Gastrocnemius medialis (tissue), 4 donors: ENCODE results near the gene CA12. TPM values are rescaled to one million over a fixed set of nuclear protein-coding genes. Genes with fewer than 3 reads are reported as not detected.
A peak's percentile ranks its signal among the peaks of the same experiment; 100 is the strongest.

Experiments
- ATAC-seq, 2 donors: fragments of 150-250 bp; one replicate each; pipeline ENCODE4 v1.9.1; 2016
- DNase-seq, 2 donors: peaks; one replicate each; pipeline ENCODE4 v3.0.0-alpha.2; 2019
- H3K27ac ChIP-seq, 4 donors: fragments of 200-600 bp; sonication (generic); 1 replicate in 1 of 4; 2 replicates in 3 of 4; pipeline ENCODE4 v1.5.1; 2016 to 2018; ENCODE audit warnings: mild to moderate bottlenecking in 2 of 4, moderate library complexity in 1 of 4
- H3K27me3 ChIP-seq, 3 donors: fragments of 200-600 bp; sonication (generic) in 2 of 3; 1 replicate in 1 of 3; 2 replicates in 2 of 3; pipeline versions ENCODE4 v1.5.1 to v1.6.0; 2016 to 2019; ENCODE audit warnings: mild to moderate bottlenecking in 1 of 3, moderate library complexity in 1 of 3
- H3K36me3 ChIP-seq, 2 donors: fragments of 200-600 bp; sonication (generic) in 1 of 2; one replicate each; pipeline ENCODE4 v1.5.1; 2017 to 2018
- H3K4me1 ChIP-seq, 2 donors: fragments of 200-600 bp; sonication (generic) in 1 of 2; one replicate each; pipeline ENCODE4 v1.5.1; 2016 to 2017; ENCODE audit warnings: mild to moderate bottlenecking in 2 of 2
- H3K4me3 ChIP-seq, 4 donors: fragments of 200-600 bp; sonication (generic) in 3 of 4; 1 replicate in 1 of 4; 2 replicates in 3 of 4; pipeline ENCODE4 v1.5.1; 2016 to 2019; ENCODE audit warnings: mild to moderate bottlenecking in 2 of 4
- H3K9me3 ChIP-seq, 3 donors: fragments of 200-600 bp; sonication (generic) in 2 of 3; 1 replicate in 1 of 3; 2 replicates in 2 of 3; pipeline ENCODE4 v1.5.1; 2016 to 2019
- POLR2A ChIP-seq, 2 donors: fragments of 450-650 bp; IDR thresholded peaks; one replicate each; pipeline ENCODE4 v1.6.1; 2017; ENCODE audit warnings: antibody characterized with exemption in 2 of 2, mild to moderate bottlenecking in 2 of 2, moderate library complexity in 2 of 2
- in situ Hi-C, 4 donors: fragments of 200-750 bp; cut with MboI; loops; one replicate each; pipeline versions ENCODE4 v1.15.0 to v1.8.0; 2017; ENCODE audit warnings: low sequenced_read_pairs in 4 of 4
- intact Hi-C: fragments of 100-400 bp; cut with DNase I; formaldehyde crosslinking; loops from one replicate; pipeline ENCODE4 v1.15.1; 2023; ENCODE audit warnings: low total_unique reads
- total RNA-seq, 4 donors: library from RNA; depleted of rRNA; stranded (reverse); fragments of >200 nt; gene quantifications; one replicate each; pipeline versions ENCODE4 v1.1.0 to v1.2.3, GENCODE V29; 2016
- TF ChIP-seq, protein P1 (sequence below), 5 experiments: fragments of 450-650 bp in 3 of 5; fragments of 200-600 bp in 2 of 5; sonication (generic) in 2 of 5; IDR thresholded peaks in 4 of 5; conservative IDR thresholded peaks in 1 of 5; 1 replicate in 4 of 5; 2 replicates in 1 of 5; pipeline ENCODE4 v1.5.1; 2016 to 2019; ENCODE audit warnings: antibody characterized with exemption in 5 of 5, mild to moderate bottlenecking in 3 of 5, moderate library complexity in 3 of 5

Gene CA12
- total RNA-seq, 4 donors from 2014 or later = 0.10 to 1.7 TPM; not detected in 2

- Histone ChIP-seq H3K4me3 (peak overlapping the region; percentile 84 to 99 (median 92)), H3K9me3 (no peaks in the 10 kb centered on the region), H3K27ac (peak overlapping the region; percentile 82 to 89 (median 86)), H3K36me3 (no peaks in the 10 kb centered on the region), H3K27me3 (no peaks in the 10 kb centered on the region), H3K4me1 (peaks cover 0 to 3% of the 10 kb centered on the region in 2 donors)
- in situ Hi-C loops = loop anchor here in 2 of 4 donors (10.0 to 25.0 kb wide), 2 partner anchors 113 to 309 kb away; partner anchors contain the start of gene FBXL22 (in 1 of the 2)
- TF ChIP-seq, protein P1, sequence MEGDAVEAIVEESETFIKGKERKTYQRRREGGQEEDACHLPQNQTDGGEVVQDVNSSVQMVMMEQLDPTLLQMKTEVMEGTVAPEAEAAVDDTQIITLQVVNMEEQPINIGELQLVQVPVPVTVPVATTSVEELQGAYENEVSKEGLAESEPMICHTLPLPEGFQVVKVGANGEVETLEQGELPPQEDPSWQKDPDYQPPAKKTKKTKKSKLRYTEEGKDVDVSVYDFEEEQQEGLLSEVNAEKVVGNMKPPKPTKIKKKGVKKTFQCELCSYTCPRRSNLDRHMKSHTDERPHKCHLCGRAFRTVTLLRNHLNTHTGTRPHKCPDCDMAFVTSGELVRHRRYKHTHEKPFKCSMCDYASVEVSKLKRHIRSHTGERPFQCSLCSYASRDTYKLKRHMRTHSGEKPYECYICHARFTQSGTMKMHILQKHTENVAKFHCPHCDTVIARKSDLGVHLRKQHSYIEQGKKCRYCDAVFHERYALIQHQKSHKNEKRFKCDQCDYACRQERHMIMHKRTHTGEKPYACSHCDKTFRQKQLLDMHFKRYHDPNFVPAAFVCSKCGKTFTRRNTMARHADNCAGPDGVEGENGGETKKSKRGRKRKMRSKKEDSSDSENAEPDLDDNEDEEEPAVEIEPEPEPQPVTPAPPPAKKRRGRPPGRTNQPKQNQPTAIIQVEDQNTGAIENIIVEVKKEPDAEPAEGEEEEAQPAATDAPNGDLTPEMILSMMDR (IDR thresholded peaks at IDR 0.05 in 4 of 5, conservative IDR thresholded peaks at IDR 0.05 in 1 of 5) = no peak
- TF ChIP-seq POLR2A (IDR thresholded peaks at IDR 0.05) = no peak
- ATAC-seq = peak; percentile 24 to 25
- intact Hi-C loops = loop anchor here (2.0 to 5.0 kb wide), 3 partner anchors 91 to 156 kb away; partner anchors contain the start of genes LACTB, RAB8B and RPS27L
- no peak for DNase-seq
Observed at GRCh38 chr15:63277893-63278456, 103.7 kb downstream of the CA12 start.

GRCh38 chr15:63277038-63277892, 104.4 kb downstream of the CA12 start, which contains the start of gene APH1B:
APH1B (plus strand) TSS chr15:63277605; CDS start chr15:63277624, 19 bp downstream.
- Histone ChIP-seq H3K36me3 (no peaks in the 10 kb centered on the region), H3K27ac (peak within 1 kb of the TSS; percentile 82 to 89 (median 86)), H3K9me3 (no peaks in the 10 kb centered on the region), H3K4me1 (peaks cover 0 to 3% of the 10 kb centered on the region in 2 donors), H3K4me3 (peak within 1 kb of the TSS; percentile 84 to 99 (median 92)), H3K27me3 (no peaks in the 10 kb centered on the region)
- intact Hi-C loops (loop anchor here (2.0 to 5.0 kb wide), 3 partner anchors 90 to 155 kb away; partner anchors contain the start of genes LACTB, RAB8B and RPS27L), in situ Hi-C loops (loop anchor here in 2 of 4 donors (10.0 to 25.0 kb wide), 2 partner anchors 112 to 310 kb away; partner anchors contain the start of gene FBXL22 (in 1 of the 2))
- DNase-seq = peak; percentile 64 to 68
- peak; percentile 68 to 81 for ATAC-seq
- TF ChIP-seq POLR2A (IDR thresholded peaks at IDR 0.05) = peak; percentile 26 to 53
- TF ChIP-seq, protein P1 (IDR thresholded peaks at IDR 0.05 in 4 of 5, conservative IDR thresholded peaks at IDR 0.05 in 1 of 5) = no peak

DNA sequence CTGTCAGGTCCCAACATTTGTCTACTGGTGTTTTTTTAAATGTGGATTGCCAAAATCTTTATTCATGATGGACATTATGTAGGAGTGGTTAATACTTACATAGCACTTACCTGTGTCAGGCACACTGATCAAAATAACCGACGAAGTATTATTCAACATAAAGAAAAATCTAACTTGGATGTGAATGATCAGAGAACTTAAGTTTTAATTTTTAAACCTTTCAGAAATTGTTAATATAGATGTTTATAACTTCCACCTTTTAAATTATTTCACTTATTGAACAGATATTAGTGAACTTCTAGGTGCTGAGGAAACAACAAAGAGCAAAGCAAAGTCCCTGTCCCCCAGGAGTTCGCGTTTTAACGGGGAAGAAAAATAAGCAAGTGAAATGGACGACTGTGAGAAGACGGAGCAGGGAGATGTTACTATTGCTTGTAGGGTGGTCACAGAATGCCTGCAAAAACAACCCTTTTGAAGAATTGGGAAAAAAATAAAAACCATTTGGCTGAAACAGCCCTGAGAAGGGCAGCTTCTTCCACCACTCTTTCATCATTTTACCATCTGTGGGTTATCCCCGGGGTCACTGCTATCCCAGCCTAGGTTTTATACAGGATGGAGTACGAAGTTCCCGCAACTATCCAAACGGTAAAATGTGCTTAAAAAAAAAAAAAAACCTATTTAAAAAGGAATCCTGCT, 105.2 kb downstream of the CA12 start:
- ATAC-seq = peak; percentile 22 to 23
- Histone ChIP-seq H3K4me1 (peaks cover 0 to 3% of the 10 kb centered on the region in 2 donors), H3K4me3 (peak overlapping the region; percentile 84 to 99 (median 92)), H3K27ac (peak overlapping the region; percentile 82 to 89 (median 86)), H3K27me3 (no peaks in the 10 kb centered on the region), H3K9me3 (no peaks in the 10 kb centered on the region), H3K36me3 (no peaks in the 10 kb centered on the region)
- TF ChIP-seq, protein P1 (IDR thresholded peaks at IDR 0.05 in 4 of 5, conservative IDR thresholded peaks at IDR 0.05 in 1 of 5) = no peak
- TF ChIP-seq POLR2A (IDR thresholded peaks at IDR 0.05) = no peak
- intact Hi-C loops = loop anchor here (2.0 to 5.0 kb wide), 3 partner anchors 89 to 154 kb away; partner anchors contain the start of genes LACTB, RAB8B and RPS27L
- DNase-seq = no peak
- in situ Hi-C loops = loop anchor here in 2 of 4 donors (10.0 to 25.0 kb wide), 2 partner anchors 112 to 311 kb away; partner anchors contain the start of gene FBXL22 (in 1 of the 2)

- intact Hi-C loops = no loop called here
- no peak for ATAC-seq
- TF ChIP-seq POLR2A (IDR thresholded peaks at IDR 0.05) = no peak
- TF ChIP-seq, protein P1 (IDR thresholded peaks at IDR 0.05 in 4 of 5, conservative IDR thresholded peaks at IDR 0.05 in 1 of 5) = no peak
- DNase-seq = no peak
- Histone ChIP-seq H3K27ac (no peak overlapping the region), H3K36me3 (no peaks in the 10 kb centered on the region), H3K4me1 (peaks cover 0 to 3% of the 10 kb centered on the region in 2 donors), H3K4me3 (no peak overlapping the region), H3K9me3 (no peaks in the 10 kb centered on the region), H3K27me3 (no peaks in the 10 kb centered on the region)
- in situ Hi-C loops = loop anchor here in 1 of 4 donors (10.0 kb wide), 1 partner anchor 110 kb away; no protein-coding TSS in a partner anchor
Observed at GRCh38 chr15:63274427-63274826, 107.2 kb downstream of the CA12 start.
